Upper lobe of left lung (tissue), 4 donors: Measurements from ENCODE around the gene CHIC2.

Source experiments
- CTCF ChIP-seq, 6 experiments: fragments of 450-650 bp in 4 of 6; fragments of 200-600 bp in 2 of 6; sonication (generic) in 2 of 6; IDR thresholded peaks; one replicate each; pipeline ENCODE4 v1.5.1; 2016 to 2019; ENCODE audit warnings: antibody characterized with exemption in 6 of 6
- POLR2AphosphoS5 ChIP-seq, 2 donors: sonication (generic); formaldehyde crosslinking; IDR thresholded peaks; one replicate each; pipeline ENCODE4 v1.5.1; 2017; ENCODE audit warnings: antibody characterized with exemption in 2 of 2

- TF ChIP-seq POLR2AphosphoS5 (IDR thresholded peaks at IDR 0.05) (no peak), CTCF (IDR thresholded peaks at IDR 0.05) (no peak)
These were observed 47.9 kb downstream of the CHIC2 start for GRCh38 chr4:54016504-54016903.
